Trophoblast cell (in vitro differentiated cells and primary cell): Measurements from ENCODE around the gene LRRC4.

Experiments
- DNase-seq, 2 donors: peaks; one replicate each; pipeline ENCODE4 v3.0.0-alpha.2; 2016
- H2AFZ ChIP-seq: 2 replicates; pipeline ENCODE4 v1.6.1; 2013; ENCODE audit warnings: low read length, moderate library complexity, mild to moderate bottlenecking; ENCODE audit not compliant: insufficient read depth, poor library complexity
- H2AK5ac ChIP-seq: 2 replicates; pipeline ENCODE4 v1.6.1; 2013; ENCODE audit warnings: mild to moderate bottlenecking, low read length
- H2BK120ac ChIP-seq: 2 replicates; pipeline ENCODE4 v1.6.1; 2013; ENCODE audit warnings: low read length, mild to moderate bottlenecking, moderate library complexity; ENCODE audit not compliant: insufficient read depth, poor library complexity
- H2BK12ac ChIP-seq: 2 replicates; pipeline ENCODE4 v1.6.1; 2013; ENCODE audit warnings: mild to moderate bottlenecking, low read length, moderate library complexity
- H2BK5ac ChIP-seq: 2 replicates; pipeline ENCODE4 v1.6.1; 2013; ENCODE audit warnings: low read length, low read depth, moderate library complexity, mild to moderate bottlenecking; ENCODE audit not compliant: poor library complexity
- H3K14ac ChIP-seq: 2 replicates; pipeline ENCODE4 v1.6.1; 2013; ENCODE audit warnings: mild to moderate bottlenecking, low read length
- H3K18ac ChIP-seq: 2 replicates; pipeline ENCODE4 v1.6.1; 2013; ENCODE audit warnings: mild to moderate bottlenecking, low read length
- H3K23ac ChIP-seq: 2 replicates; pipeline ENCODE4 v1.6.1; 2013; ENCODE audit warnings: low read length
- H3K27ac ChIP-seq: 2 replicates; pipeline ENCODE4 v1.5.1; 2013; ENCODE audit warnings: low read depth, mild to moderate bottlenecking, inconsistent platforms, low read length, moderate library complexity
- H3K27me3 ChIP-seq: 2 replicates; pipeline ENCODE4 v1.6.1; 2013; ENCODE audit warnings: inconsistent platforms, mild to moderate bottlenecking, low read length, moderate library complexity; ENCODE audit not compliant: insufficient read depth
- H3K36me3 ChIP-seq, 2 experiments: 1 replicate in 1 of 2; 2 replicates in 1 of 2; pipeline ENCODE4 v1.6.1; 2013; ENCODE audit warnings: low read length in 2 of 2, mild to moderate bottlenecking in 2 of 2, moderate library complexity in 1 of 2; ENCODE audit not compliant: insufficient read depth in 2 of 2, control insufficient read depth in 1 of 2
- H3K4ac ChIP-seq: 2 replicates; pipeline ENCODE4 v1.6.1; 2013; ENCODE audit warnings: low read depth, mild to moderate bottlenecking, low read length, moderate library complexity
- H3K4me1 ChIP-seq, 2 experiments: 1 replicate in 1 of 2; 2 replicates in 1 of 2; pipeline ENCODE4 v1.6.1; 2013; ENCODE audit warnings: low read length in 2 of 2, mild to moderate bottlenecking in 2 of 2, moderate library complexity in 1 of 2; ENCODE audit not compliant: insufficient read depth in 2 of 2, control insufficient read depth in 1 of 2
- H3K4me2 ChIP-seq: 2 replicates; pipeline ENCODE4 v1.6.1; 2013; ENCODE audit warnings: inconsistent platforms, mild to moderate bottlenecking, low read length, moderate library complexity
- H3K4me3 ChIP-seq: 2 replicates; pipeline ENCODE4 v1.5.1; 2013; ENCODE audit warnings: mild to moderate bottlenecking, low read depth, low read length, inconsistent platforms
- H3K79me1 ChIP-seq: one replicate; pipeline ENCODE4 v1.6.1; 2013; ENCODE audit warnings: low read length
- H3K79me2 ChIP-seq: 2 replicates; pipeline ENCODE4 v1.6.1; 2013; ENCODE audit warnings: low read length, mild to moderate bottlenecking; ENCODE audit not compliant: control insufficient read depth, insufficient read depth, poor library complexity
- H3K9ac ChIP-seq: 2 replicates; pipeline ENCODE4 v1.6.1; 2013; ENCODE audit warnings: mild to moderate bottlenecking, low read length
- H3K9me3 ChIP-seq: 2 replicates; pipeline ENCODE4 v1.6.1; 2013; ENCODE audit warnings: low read depth, mild to moderate bottlenecking, control low read depth, inconsistent platforms, low read length; ENCODE audit not compliant: insufficient read depth
- H4K12ac ChIP-seq: 2 replicates; pipeline ENCODE4 v1.6.1; 2013; ENCODE audit warnings: low read depth, mild to moderate bottlenecking, low read length, moderate library complexity
- H4K8ac ChIP-seq: 2 replicates; pipeline ENCODE4 v1.6.1; 2013; ENCODE audit warnings: low read depth, mild to moderate bottlenecking, low read length, moderate library complexity
- H4K91ac ChIP-seq: one replicate; pipeline ENCODE4 v1.6.1; 2013; ENCODE audit warnings: low read depth, mild to moderate bottlenecking, low read length, moderate library complexity
- WGBS: extraction: QIAGEN DNeasy Blood & Tissue Kit; methylation state at CpG from one replicate; pipeline ENCODE4 v1.1.7; 2013; ENCODE audit warnings: missing lambda C conversion rate; ENCODE audit not compliant: insufficient read length, insufficient coverage; ENCODE audit errors: extremely low coverage; 5-methylcytosine and 5-hydroxymethylcytosine counted together

Gene LRRC4

DNA sequence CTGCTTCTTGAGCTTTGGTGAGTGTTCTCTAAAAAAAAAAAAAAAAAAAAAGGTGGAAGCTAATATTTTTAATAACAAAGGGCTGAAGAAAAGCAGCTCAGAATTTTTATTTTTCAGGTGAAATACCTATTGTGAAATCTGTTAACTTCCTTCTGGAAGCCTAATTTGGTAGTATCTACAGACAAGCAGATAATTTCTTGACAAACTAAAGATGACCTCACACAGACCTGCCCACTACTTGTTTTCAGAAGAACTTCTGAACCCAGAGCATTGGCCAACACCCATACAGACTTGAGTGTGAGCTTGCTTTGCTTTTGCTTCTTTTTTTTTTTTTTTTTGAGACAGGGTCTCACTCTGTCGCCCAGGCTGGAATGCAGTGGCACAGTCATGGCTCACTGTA lies 31.2 kb downstream of the LRRC4 start:
- H3K4me2 ChIP-seq, result no peak overlapping the region
- no peaks in the 10 kb centered on the region for H3K9me3 ChIP-seq
- H2BK120ac ChIP-seq, result no peak overlapping the region
- no peak overlapping the region for H3K4ac ChIP-seq
- no peak overlapping the region for H3K14ac ChIP-seq
- no peaks in the 10 kb centered on the region for H3K27me3 ChIP-seq
- peaks cover 2% of the 10 kb centered on the region for H3K79me1 ChIP-seq
- H3K4me1 ChIP-seq, result peaks cover 13 to 17% of the 10 kb centered on the region in 2 experiments
- no CpG with 5 or more reads among the region's 1 CpG for WGBS
- DNase-seq, result no peak
- H3K79me2 ChIP-seq, result peaks cover 1% of the 10 kb centered on the region
- H4K8ac ChIP-seq, result no peak overlapping the region
- no peak overlapping the region for H2AFZ ChIP-seq
- no peak overlapping the region for H4K91ac ChIP-seq
- no peak overlapping the region for H3K9ac ChIP-seq
- no peak overlapping the region for H2AK5ac ChIP-seq
- H3K4me3 ChIP-seq, result no peak overlapping the region
- no peak overlapping the region for H2BK12ac ChIP-seq
- no peak overlapping the region for H3K27ac ChIP-seq
- H4K12ac ChIP-seq, result no peak overlapping the region
- H3K18ac ChIP-seq, result no peak overlapping the region
- H3K36me3 ChIP-seq, result peaks cover 2 to 4% of the 10 kb centered on the region in 2 experiments
- H3K23ac ChIP-seq, result no peak overlapping the region
- no peak overlapping the region for H2BK5ac ChIP-seq

- Histone ChIP-seq H4K91ac (no peak overlapping the region), H3K9me3 (no peaks in the 10 kb centered on the region), H2AK5ac (no peak overlapping the region), H2BK12ac (no peak overlapping the region), H4K12ac (no peak overlapping the region), H3K36me3 (peaks cover 3 to 4% of the 10 kb centered on the region in 2 experiments), H3K14ac (no peak overlapping the region), H3K9ac (no peak overlapping the region), H2AFZ (no peak overlapping the region), H3K79me1 (peaks cover 2% of the 10 kb centered on the region), H3K4me3 (no peak overlapping the region), H3K27me3 (no peaks in the 10 kb centered on the region), H3K79me2 (peaks cover 1% of the 10 kb centered on the region), H2BK5ac (no peak overlapping the region), H3K4me2 (no peak overlapping the region), H2BK120ac (no peak overlapping the region), H3K4ac (no peak overlapping the region), H3K18ac (peak overlapping the region; percentile 29), H3K23ac (no peak overlapping the region), H4K8ac (no peak overlapping the region), H3K27ac (no peak overlapping the region), H3K4me1 (peaks cover 17 to 20% of the 10 kb centered on the region in 2 experiments)
- DNase-seq, result no peak
- no CpG with 5 or more reads among the region's 2 CpGs for WGBS
Measured at GRCh38 chr7:127998671-127999070, 32.6 kb downstream of the LRRC4 start.

DNA sequence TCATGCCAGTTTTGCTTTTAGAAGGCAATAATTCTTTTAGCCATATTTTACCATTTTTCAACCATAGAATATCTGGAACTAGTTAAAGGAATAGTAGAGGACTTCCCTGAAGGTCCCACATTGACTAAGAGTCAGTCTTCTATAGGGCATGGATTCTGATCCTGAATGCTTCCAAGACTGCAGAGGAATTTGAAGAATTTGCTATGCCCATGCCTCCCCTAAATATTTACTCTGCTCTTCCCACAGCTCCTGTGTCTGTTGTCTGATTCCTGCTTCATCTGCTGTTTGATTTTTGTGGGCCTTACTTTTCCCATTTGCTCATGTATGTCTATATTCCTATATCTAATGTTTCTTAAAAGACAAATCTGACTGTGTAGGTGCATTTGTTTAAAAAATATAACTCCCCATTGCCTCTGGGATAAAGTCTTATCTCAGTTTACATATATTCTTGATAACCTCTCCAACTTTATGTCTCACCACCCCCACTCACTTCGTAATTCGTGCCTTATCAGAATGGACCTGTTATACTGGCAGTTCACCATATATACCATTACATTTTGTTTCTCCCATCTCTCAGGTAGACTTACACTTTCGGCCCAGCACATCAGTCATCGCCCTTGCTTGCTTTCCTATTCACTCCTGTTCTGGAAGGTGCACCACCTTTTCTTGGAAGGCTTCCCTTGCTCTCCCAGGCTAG lies 33.9 kb downstream of the LRRC4 start:
- Histone ChIP-seq H2AFZ (peak overlapping the region; percentile 17), H3K9ac (no peak overlapping the region)
- no CpG with 5 or more reads among the region's 4 CpGs for WGBS

GRCh38 chr7:127996253-127997071 lies 34.8 kb downstream of the LRRC4 start:
- no peak overlapping the region for H4K8ac ChIP-seq
- no peaks in the 10 kb centered on the region for H3K9me3 ChIP-seq
- H4K91ac ChIP-seq, result no peak overlapping the region
- H3K79me1 ChIP-seq, result peaks cover 2% of the 10 kb centered on the region
- no peaks in the 10 kb centered on the region for H3K27me3 ChIP-seq
- no CpG with 5 or more reads among the region's 11 CpGs for WGBS
- H3K18ac ChIP-seq, result no peak overlapping the region
- peaks cover 17 to 20% of the 10 kb centered on the region in 2 experiments for H3K4me1 ChIP-seq
- no peak overlapping the region for H4K12ac ChIP-seq
- DNase-seq, result no peak
- H3K4ac ChIP-seq, result no peak overlapping the region
- H2BK5ac ChIP-seq, result no peak overlapping the region
- H3K14ac ChIP-seq, result no peak overlapping the region
- no peak overlapping the region for H3K4me2 ChIP-seq
- H3K36me3 ChIP-seq, result peaks cover 6 to 9% of the 10 kb centered on the region in 2 experiments
- no peak overlapping the region for H2BK120ac ChIP-seq
- no peak overlapping the region for H2BK12ac ChIP-seq
- no peak overlapping the region for H3K9ac ChIP-seq
- H3K27ac ChIP-seq, result no peak overlapping the region
- no peak overlapping the region for H3K4me3 ChIP-seq
- H2AFZ ChIP-seq, result no peak overlapping the region
- H2AK5ac ChIP-seq, result no peak overlapping the region
- H3K23ac ChIP-seq, result no peak overlapping the region
- no peaks in the 10 kb centered on the region for H3K79me2 ChIP-seq

More for the DNA sequence above, 33.9 kb downstream of the LRRC4 start:
- no peak overlapping the region for H2AK5ac ChIP-seq
- no peak overlapping the region for H3K4me2 ChIP-seq
- no peak overlapping the region for H2BK120ac ChIP-seq
- no peak overlapping the region for H3K27ac ChIP-seq
- H3K9me3 ChIP-seq, result no peaks in the 10 kb centered on the region
- H3K14ac ChIP-seq, result no peak overlapping the region
- no peak for DNase-seq
- no peak overlapping the region for H4K12ac ChIP-seq
- peaks cover 2% of the 10 kb centered on the region for H3K79me1 ChIP-seq
- no peak overlapping the region for H3K4ac ChIP-seq
- H3K36me3 ChIP-seq, result peaks cover 6 to 7% of the 10 kb centered on the region in 2 experiments
- peak overlapping the region; percentile 15 for H2BK12ac ChIP-seq
- no peaks in the 10 kb centered on the region for H3K27me3 ChIP-seq
- H3K4me3 ChIP-seq, result no peak overlapping the region
- peaks cover 17 to 20% of the 10 kb centered on the region in 2 experiments for H3K4me1 ChIP-seq
- no peak overlapping the region for H3K23ac ChIP-seq
- H4K91ac ChIP-seq, result no peak overlapping the region
- H2BK5ac ChIP-seq, result no peak overlapping the region
- no peak overlapping the region for H3K18ac ChIP-seq
- H3K79me2 ChIP-seq, result peaks cover 1% of the 10 kb centered on the region
- H4K8ac ChIP-seq, result no peak overlapping the region
